ENCODE measurements around the gene RASIP1.

The RASIP1 gene

GRCh38 chr19:48757741-48758144 lies 17.3 kb upstream of the RASIP1 start:
- no peak for TF ChIP-seq CTCF (IDR thresholded peaks at IDR 0.05; ENCODE audit: low read depth, low read length)
- no peak overlapping the region for H3K4me3 ChIP-seq (ENCODE audit: low read depth, low read length)

DNA sequence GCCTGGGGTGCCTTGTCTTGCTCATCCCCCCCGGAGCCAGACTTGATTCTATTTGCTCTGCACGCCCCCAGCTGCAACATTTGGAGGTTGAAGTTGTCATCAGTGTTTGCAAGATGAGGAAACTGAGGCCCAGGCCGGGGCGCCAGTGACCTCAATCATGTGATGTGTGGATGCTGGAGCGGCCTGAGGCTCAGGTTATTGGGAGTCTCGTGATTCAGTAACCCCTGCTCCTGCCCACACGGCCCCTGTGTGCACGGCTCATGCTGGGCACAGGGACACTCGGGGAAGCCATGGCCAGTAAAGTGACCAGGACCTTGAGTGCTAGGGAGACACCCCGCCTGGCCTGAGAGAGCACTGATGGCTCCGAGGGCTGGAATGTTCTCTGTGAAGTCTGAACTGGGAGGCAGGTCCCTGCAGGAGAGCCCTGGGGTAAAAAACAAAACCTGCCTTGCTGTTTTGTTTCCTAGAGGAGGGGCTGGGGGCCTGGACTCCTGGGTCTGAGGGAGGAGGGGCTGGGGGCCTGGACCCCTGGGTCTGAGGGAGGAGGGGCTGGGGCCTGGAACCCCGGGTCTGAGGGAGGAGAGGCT lies 16.8 kb upstream of the RASIP1 start:
- no peak overlapping the region for H3K4me3 ChIP-seq (ENCODE audit: low read depth, low read length)
- TF ChIP-seq CTCF (IDR thresholded peaks at IDR 0.05; ENCODE audit: low read depth, low read length), result no peak

- H3K4me3 ChIP-seq (ENCODE audit: low read depth, low read length), result no peak overlapping the region
- no peak for TF ChIP-seq CTCF (IDR thresholded peaks at IDR 0.05; ENCODE audit: low read depth, low read length)
Measured at GRCh38 chr19:48756686-48757085, 16.3 kb upstream of the RASIP1 start.

DNA sequence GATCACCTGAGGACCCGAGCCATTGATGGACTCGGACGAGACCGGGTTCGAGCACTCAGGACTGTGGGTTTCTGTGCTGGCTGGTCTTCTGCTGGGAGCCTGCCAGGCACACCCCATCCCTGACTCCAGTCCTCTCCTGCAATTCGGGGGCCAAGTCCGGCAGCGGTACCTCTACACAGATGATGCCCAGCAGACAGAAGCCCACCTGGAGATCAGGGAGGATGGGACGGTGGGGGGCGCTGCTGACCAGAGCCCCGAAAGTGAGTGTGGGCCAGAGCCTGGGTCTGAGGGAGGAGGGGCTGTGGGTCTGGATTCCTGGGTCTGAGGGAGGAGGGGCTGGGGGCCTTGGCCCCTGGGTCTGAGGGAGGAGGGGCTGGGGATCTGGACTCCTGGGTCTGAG lies 15.8 kb upstream of the RASIP1 start:
- no peak for TF ChIP-seq CTCF (IDR thresholded peaks at IDR 0.05; ENCODE audit: low read depth, low read length)
- no peak overlapping the region for H3K4me3 ChIP-seq (ENCODE audit: low read depth, low read length)

DNA sequence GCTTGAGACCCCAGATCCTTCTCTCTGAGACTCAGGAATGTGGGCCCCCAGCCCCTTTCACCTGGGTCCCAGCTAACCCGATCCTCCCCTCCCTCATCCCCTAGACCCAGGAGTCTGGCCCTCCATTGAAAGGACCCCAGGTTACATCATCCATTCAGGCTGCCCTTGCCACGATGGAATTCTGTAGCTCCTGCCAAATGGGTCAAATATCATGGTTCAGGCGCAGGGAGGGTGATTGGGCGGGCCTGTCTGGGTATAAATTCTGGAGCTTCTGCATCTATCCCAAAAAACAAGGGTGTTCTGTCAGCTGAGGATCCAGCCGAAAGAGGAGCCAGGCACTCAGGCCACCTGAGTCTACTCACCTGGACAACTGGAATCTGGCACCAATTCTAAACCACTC lies 15.4 kb upstream of the RASIP1 start:
- TF ChIP-seq CTCF (IDR thresholded peaks at IDR 0.05; ENCODE audit: low read depth, low read length), result no peak
- no peak overlapping the region for H3K4me3 ChIP-seq (ENCODE audit: low read depth, low read length)

GRCh38 chr19:48755084-48755641 lies 14.8 kb upstream of the RASIP1 start, which contains the start of gene FGF21:
FGF21 (plus strand) TSS chr19:48755524; CDS start chr19:48756237, 713 bp downstream.
- no peak within 1 kb of the TSS for H3K4me3 ChIP-seq (ENCODE audit: low read depth, low read length)
- TF ChIP-seq CTCF (IDR thresholded peaks at IDR 0.05; ENCODE audit: low read depth, low read length), result no peak

DNA sequence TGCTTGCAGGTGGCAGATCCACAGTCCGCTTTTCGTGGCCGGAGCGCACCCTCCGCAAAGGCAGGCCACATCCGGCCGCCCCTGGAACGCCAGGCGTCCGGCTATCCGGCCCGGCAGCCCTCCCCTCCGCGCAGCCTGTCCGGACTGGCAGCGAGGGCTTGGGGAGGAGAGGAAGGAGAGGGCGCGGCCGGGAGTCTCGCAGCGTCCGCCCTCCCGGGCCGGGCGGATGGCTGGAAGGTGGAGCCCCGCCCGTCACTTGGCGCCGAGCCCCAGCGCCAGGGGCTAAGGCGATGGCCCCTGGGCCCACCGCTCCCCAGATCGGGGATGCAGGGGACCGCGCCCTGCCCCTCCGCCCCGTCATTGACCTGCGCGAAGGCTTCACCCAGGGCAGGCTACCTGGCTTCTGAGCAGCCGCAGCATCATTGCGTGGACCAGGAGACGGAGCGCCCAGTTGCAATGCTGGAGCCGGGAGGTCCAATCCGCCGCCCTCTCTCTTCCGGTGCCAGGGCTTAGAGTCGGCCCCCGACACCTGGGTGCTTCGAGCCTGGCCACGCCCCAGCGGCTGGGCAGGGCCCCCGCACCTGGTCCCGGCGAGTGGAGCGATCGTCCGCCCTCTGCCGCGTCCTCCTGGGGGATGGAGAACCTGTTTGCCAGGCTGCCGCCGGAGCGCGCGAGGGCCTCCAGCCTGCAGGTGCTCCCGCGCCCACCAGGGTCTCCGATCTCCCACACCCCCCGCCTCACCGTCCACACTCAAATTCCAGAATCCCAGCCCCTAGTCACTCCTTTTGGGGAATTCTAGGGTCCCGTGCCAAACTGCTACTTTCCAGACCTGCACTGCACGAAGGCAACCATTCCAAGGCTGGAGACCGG lies 12.3 kb upstream of the RASIP1 start, which contains the start of gene FUT1:
Gene FUT1 (minus strand): TSS at position 146 of the 870 bp plus-strand sequence. CDS start 1,360 bp downstream, outside the sequence.
- peak within 1 kb of the TSS; percentile 31 for H3K4me3 ChIP-seq (ENCODE audit: low read depth, low read length)
- TF ChIP-seq CTCF (IDR thresholded peaks at IDR 0.05; ENCODE audit: low read depth, low read length), result no peak
